ENCODE results near the gene FAM229B. TPM values are rescaled to one million over a fixed set of nuclear protein-coding genes. Genes with fewer than 3 reads are reported as not detected.

FAM229B gene
- total RNA-seq, 1 experiment from 2014 or later: 1.9 TPM

GRCh38 chr6:112117554-112117953 is 30.2 kb downstream of the FAM229B start:
- Mint-ChIP-seq H3K9me3 (ENCODE audit: unreplicated experiment) (no peaks in the 10 kb centered on the region), H3K36me3 (ENCODE audit: insufficient read depth, unreplicated experiment) (no peaks in the 10 kb centered on the region), H3K4me3 (ENCODE audit: unreplicated experiment) (no peak overlapping the region), H3K27ac (ENCODE audit: unreplicated experiment) (no peak overlapping the region), H3K27me3 (ENCODE audit: insufficient read depth, unreplicated experiment) (peaks cover 6% of the 10 kb centered on the region), H3K4me1 (ENCODE audit: low read depth, unreplicated experiment) (no peaks in the 10 kb centered on the region)
- intact Hi-C loops (cut with micrococcal nuclease; ENCODE audit: unreplicated experiment): no loop called here
- Histone ChIP-seq H3K4me1 (no peaks in the 10 kb centered on the region), H3K9me3 (no peaks in the 10 kb centered on the region), H3K27me3 (replicated peaks; ENCODE audit: control insufficient read depth, insufficient read depth, low read length) (no peaks in the 10 kb centered on the region), H3K4me3 (ENCODE audit: low read depth, low read length) (no peak overlapping the region), H3K36me3 (ENCODE audit: control insufficient read depth, insufficient read depth, low read length) (no peaks in the 10 kb centered on the region)
- POLR2A ChIA-PET: no interaction called here
- no TSS peak for BruUV-seq (replicated peaks)
- TF ChIP-seq, protein P1, sequence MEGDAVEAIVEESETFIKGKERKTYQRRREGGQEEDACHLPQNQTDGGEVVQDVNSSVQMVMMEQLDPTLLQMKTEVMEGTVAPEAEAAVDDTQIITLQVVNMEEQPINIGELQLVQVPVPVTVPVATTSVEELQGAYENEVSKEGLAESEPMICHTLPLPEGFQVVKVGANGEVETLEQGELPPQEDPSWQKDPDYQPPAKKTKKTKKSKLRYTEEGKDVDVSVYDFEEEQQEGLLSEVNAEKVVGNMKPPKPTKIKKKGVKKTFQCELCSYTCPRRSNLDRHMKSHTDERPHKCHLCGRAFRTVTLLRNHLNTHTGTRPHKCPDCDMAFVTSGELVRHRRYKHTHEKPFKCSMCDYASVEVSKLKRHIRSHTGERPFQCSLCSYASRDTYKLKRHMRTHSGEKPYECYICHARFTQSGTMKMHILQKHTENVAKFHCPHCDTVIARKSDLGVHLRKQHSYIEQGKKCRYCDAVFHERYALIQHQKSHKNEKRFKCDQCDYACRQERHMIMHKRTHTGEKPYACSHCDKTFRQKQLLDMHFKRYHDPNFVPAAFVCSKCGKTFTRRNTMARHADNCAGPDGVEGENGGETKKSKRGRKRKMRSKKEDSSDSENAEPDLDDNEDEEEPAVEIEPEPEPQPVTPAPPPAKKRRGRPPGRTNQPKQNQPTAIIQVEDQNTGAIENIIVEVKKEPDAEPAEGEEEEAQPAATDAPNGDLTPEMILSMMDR (IDR thresholded peaks at IDR 0.05; ENCODE audit: insufficient read depth in 1 of 2, low read depth in 1 of 2, low read length in 1 of 2, severe bottlenecking in 1 of 2, unreplicated experiment in 1 of 2): no peak
- CTCF ChIA-PET: no interaction called here
- no peak for DNase-seq

- TF ChIP-seq, protein P1 (IDR thresholded peaks at IDR 0.05; ENCODE audit: insufficient read depth in 1 of 2, low read depth in 1 of 2, low read length in 1 of 2, severe bottlenecking in 1 of 2, unreplicated experiment in 1 of 2): no peak
- no peak overlapping the region for H3K27ac Mint-ChIP-seq (ENCODE audit: unreplicated experiment)
- DNase-seq: no peak
- no peaks in the 10 kb centered on the region for H3K4me1 Mint-ChIP-seq (ENCODE audit: low read depth, unreplicated experiment)
- no peaks in the 10 kb centered on the region for H3K36me3 Mint-ChIP-seq (ENCODE audit: insufficient read depth, unreplicated experiment)
- H3K4me3 Mint-ChIP-seq (ENCODE audit: unreplicated experiment): no peak overlapping the region
- BruUV-seq (replicated peaks): no TSS peak
- Histone ChIP-seq H3K4me1 (no peaks in the 10 kb centered on the region), H3K36me3 (ENCODE audit: control insufficient read depth, insufficient read depth, low read length) (no peaks in the 10 kb centered on the region), H3K27me3 (replicated peaks; ENCODE audit: control insufficient read depth, insufficient read depth, low read length) (no peaks in the 10 kb centered on the region), H3K4me3 (ENCODE audit: low read depth, low read length) (no peak overlapping the region), H3K9me3 (no peaks in the 10 kb centered on the region)
- no peaks in the 10 kb centered on the region for H3K9me3 Mint-ChIP-seq (ENCODE audit: unreplicated experiment)
- intact Hi-C loops (cut with micrococcal nuclease; ENCODE audit: unreplicated experiment): no loop called here
- H3K27me3 Mint-ChIP-seq (ENCODE audit: insufficient read depth, unreplicated experiment): peaks cover 8% of the 10 kb centered on the region
- ChIA-PET POLR2A (no interaction called here), CTCF (no interaction called here)
These were observed 30.6 kb downstream of the FAM229B start for GRCh38 chr6:112118034-112118433.

- Mint-ChIP-seq H3K9me3 (ENCODE audit: unreplicated experiment) (no peaks in the 10 kb centered on the region), H3K27ac (ENCODE audit: unreplicated experiment) (no peak overlapping the region), H3K4me3 (ENCODE audit: unreplicated experiment) (no peak overlapping the region), H3K4me1 (ENCODE audit: low read depth, unreplicated experiment) (no peaks in the 10 kb centered on the region), H3K36me3 (ENCODE audit: insufficient read depth, unreplicated experiment) (no peaks in the 10 kb centered on the region), H3K27me3 (ENCODE audit: insufficient read depth, unreplicated experiment) (peaks cover 12% of the 10 kb centered on the region)
- TF ChIP-seq, protein P1 (IDR thresholded peaks at IDR 0.05; ENCODE audit: insufficient read depth in 1 of 2, low read depth in 1 of 2, low read length in 1 of 2, severe bottlenecking in 1 of 2, unreplicated experiment in 1 of 2): no peak
- H3K4me1 ChIP-seq: no peaks in the 10 kb centered on the region
- no peak overlapping the region for H3K4me3 ChIP-seq (ENCODE audit: low read depth, low read length)
- POLR2A ChIA-PET: no interaction called here
- no peak for DNase-seq
- intact Hi-C loops (cut with micrococcal nuclease; ENCODE audit: unreplicated experiment): no loop called here
- no peaks in the 10 kb centered on the region for H3K9me3 ChIP-seq
- CTCF ChIA-PET: no interaction called here
- BruUV-seq (replicated peaks): no TSS peak
- H3K36me3 ChIP-seq (ENCODE audit: control insufficient read depth, insufficient read depth, low read length): no peaks in the 10 kb centered on the region
- no peaks in the 10 kb centered on the region for H3K27me3 ChIP-seq (replicated peaks; ENCODE audit: control insufficient read depth, insufficient read depth, low read length)
These were observed 35.4 kb downstream of the FAM229B start for GRCh38 chr6:112122756-112123155.
